Parathyroid adenoma (tissue), 2 donors: Measurements from ENCODE around the gene CBL.

ENCODE experiments used
- H2AFZ ChIP-seq: fragments of 300-600 bp; sonication (generic); one replicate; pipeline ENCODE4 v1.7.0; 2017; ENCODE audit warnings: antibody characterized with exemption, mild to moderate bottlenecking
- H3K27ac ChIP-seq: fragments of 300-600 bp; sonication (generic); one replicate; pipeline ENCODE4 v1.7.0; 2017
- H3K27me3 ChIP-seq: fragments of 300-600 bp; sonication (generic); one replicate; pipeline ENCODE4 v1.7.0; 2017; ENCODE audit warnings: low read length; ENCODE audit not compliant: control insufficient read depth, insufficient read depth
- H3K36me3 ChIP-seq: fragments of 300-600 bp; sonication (generic); one replicate; pipeline ENCODE4 v1.7.0; 2017; ENCODE audit warnings: low read length; ENCODE audit not compliant: control insufficient read depth, insufficient read depth
- H3K4me1 ChIP-seq: fragments of 300-600 bp; sonication (generic); one replicate; pipeline ENCODE4 v1.7.0; 2017; ENCODE audit warnings: control low read depth
- H3K4me2 ChIP-seq: fragments of 300-600 bp; sonication (generic); one replicate; pipeline ENCODE4 v1.7.0; 2017; ENCODE audit warnings: low read length
- H3K4me3 ChIP-seq: fragments of 300-600 bp; sonication (generic); one replicate; pipeline ENCODE4 v1.7.0; 2017; ENCODE audit warnings: low read depth, low read length
- H3K79me2 ChIP-seq: fragments of 300-600 bp; sonication (generic); one replicate; pipeline ENCODE4 v1.7.0; 2017; ENCODE audit warnings: control low read depth
- H3K9ac ChIP-seq: fragments of 300-600 bp; sonication (generic); one replicate; pipeline ENCODE4 v1.7.0; 2017; ENCODE audit warnings: mild to moderate bottlenecking
- H3K9me3 ChIP-seq: fragments of 300-600 bp; sonication (generic); one replicate; pipeline ENCODE4 v1.7.0; 2017; ENCODE audit warnings: low read length; ENCODE audit not compliant: control insufficient read depth
- CTCF ChIP-seq: fragments of 300-600 bp; sonication (generic); IDR thresholded peaks from one replicate; pipeline ENCODE4 v1.7.0; 2017; ENCODE audit warnings: antibody characterized with exemption, mild to moderate bottlenecking
- donor health status: primary hyperparathyroidism.

The CBL gene

DNA sequence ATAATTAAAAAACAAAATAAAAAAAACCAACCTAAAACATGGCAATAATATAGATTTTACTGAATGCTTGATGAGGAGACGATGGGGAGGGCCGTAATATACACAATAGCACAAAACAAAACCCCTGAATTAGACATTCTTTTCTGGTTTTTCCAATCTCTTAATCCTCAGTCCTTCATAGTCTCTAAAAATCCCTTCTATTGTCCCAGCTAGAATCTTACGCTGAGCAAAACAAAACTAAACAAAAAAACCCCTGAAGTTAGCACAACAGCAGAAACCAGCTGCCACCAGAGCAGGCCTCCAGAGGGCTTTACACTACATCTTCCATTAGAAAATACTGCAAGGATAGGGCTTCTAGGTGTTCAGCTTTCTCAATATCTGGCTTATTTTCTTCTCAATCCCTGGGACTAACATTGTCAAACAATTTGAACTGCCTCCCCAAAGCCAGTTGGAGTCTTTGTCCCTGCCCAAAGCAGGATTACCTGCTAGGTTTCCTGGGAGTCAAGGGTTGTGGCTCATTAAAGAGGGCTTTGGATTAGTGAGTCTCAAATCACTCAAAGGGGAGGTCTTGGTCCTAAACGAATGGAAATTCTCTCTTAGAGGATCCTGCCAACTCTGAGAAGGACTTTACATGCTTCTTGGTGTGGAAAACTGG lies 126.1 kb downstream of the CBL start:
- H3K79me2 ChIP-seq: no peaks in the 10 kb centered on the region
- no peak overlapping the region for H2AFZ ChIP-seq
- no peak overlapping the region for H3K9ac ChIP-seq
- no peak overlapping the region for H3K4me3 ChIP-seq
- no peak overlapping the region for H3K4me2 ChIP-seq
- H3K36me3 ChIP-seq: no peaks in the 10 kb centered on the region
- H3K4me1 ChIP-seq: no peaks in the 10 kb centered on the region
- H3K9me3 ChIP-seq: no peaks in the 10 kb centered on the region
- H3K27me3 ChIP-seq: no peaks in the 10 kb centered on the region
- no peak overlapping the region for H3K27ac ChIP-seq
- TF ChIP-seq CTCF: no peak

GRCh38 chr11:119334174-119334930 lies 128.2 kb downstream of the CBL start, which contains the start of gene RNF26:
Gene RNF26 (plus strand): TSS chr11:119334527. CDS start chr11:119335123, 596 bp downstream.
- H3K79me2 ChIP-seq: no peaks in the 10 kb centered on the region
- H3K4me2 ChIP-seq: peak within 1 kb of the TSS; percentile 84
- H2AFZ ChIP-seq: peak within 1 kb of the TSS; percentile 87
- TF ChIP-seq CTCF: no peak
- no peaks in the 10 kb centered on the region for H3K27me3 ChIP-seq
- no peaks in the 10 kb centered on the region for H3K36me3 ChIP-seq
- peak within 1 kb of the TSS; percentile 67 for H3K9ac ChIP-seq
- peak within 1 kb of the TSS; percentile 70 for H3K4me3 ChIP-seq
- H3K27ac ChIP-seq: peak within 1 kb of the TSS; percentile 47
- no peaks in the 10 kb centered on the region for H3K4me1 ChIP-seq
- no peaks in the 10 kb centered on the region for H3K9me3 ChIP-seq

- peak overlapping the region; percentile 65 for H3K4me2 ChIP-seq
- TF ChIP-seq CTCF: no peak
- H3K36me3 ChIP-seq: no peaks in the 10 kb centered on the region
- H3K9ac ChIP-seq: no peak overlapping the region
- H3K4me3 ChIP-seq: peak overlapping the region; percentile 70
- H2AFZ ChIP-seq: no peak overlapping the region
- no peak overlapping the region for H3K27ac ChIP-seq
- no peaks in the 10 kb centered on the region for H3K27me3 ChIP-seq
- H3K9me3 ChIP-seq: no peaks in the 10 kb centered on the region
- H3K4me1 ChIP-seq: no peaks in the 10 kb centered on the region
- H3K79me2 ChIP-seq: no peaks in the 10 kb centered on the region
These were observed 129.0 kb downstream of the CBL start for GRCh38 chr11:119335091-119335654.

DNA sequence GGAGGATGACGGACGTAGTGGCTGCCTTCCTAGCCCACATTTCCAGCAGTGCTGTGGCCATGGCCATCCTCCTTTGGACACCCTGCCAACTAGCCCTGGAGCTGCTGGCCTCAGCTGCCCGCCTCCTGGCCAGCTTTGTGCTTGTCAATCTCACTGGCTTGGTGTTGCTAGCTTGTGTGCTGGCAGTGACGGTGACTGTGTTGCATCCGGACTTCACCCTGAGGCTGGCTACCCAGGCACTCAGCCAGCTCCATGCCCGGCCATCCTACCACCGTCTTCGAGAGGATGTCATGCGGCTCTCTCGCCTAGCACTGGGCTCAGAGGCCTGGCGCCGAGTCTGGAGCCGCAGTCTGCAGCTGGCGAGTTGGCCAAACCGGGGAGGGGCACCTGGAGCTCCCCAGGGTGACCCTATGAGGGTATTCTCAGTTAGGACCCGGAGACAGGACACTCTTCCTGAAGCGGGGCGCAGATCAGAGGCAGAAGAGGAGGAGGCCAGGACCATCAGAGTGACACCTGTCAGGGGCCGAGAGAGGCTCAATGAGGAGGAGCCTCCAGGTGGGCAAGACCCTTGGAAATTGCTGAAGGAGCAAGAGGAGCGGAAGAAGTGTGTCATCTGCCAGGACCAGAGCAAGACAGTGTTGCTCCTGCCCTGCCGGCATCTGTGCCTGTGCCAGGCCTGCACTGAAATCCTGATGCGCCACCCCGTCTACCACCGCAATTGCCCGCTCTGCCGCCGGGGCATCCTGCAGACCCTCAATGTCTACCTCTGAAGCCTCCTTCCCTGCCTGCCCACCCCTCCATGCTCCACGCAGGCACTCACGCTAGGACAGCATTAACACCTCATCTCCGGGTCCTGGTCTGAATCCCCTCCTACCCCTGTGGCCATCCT lies 129.8 kb downstream of the CBL start:
- H3K4me2 ChIP-seq: no peak overlapping the region
- no peak overlapping the region for H3K4me3 ChIP-seq
- H3K27ac ChIP-seq: no peak overlapping the region
- no peak overlapping the region for H3K9ac ChIP-seq
- H3K9me3 ChIP-seq: no peaks in the 10 kb centered on the region
- no peaks in the 10 kb centered on the region for H3K4me1 ChIP-seq
- no peak for TF ChIP-seq CTCF
- H3K27me3 ChIP-seq: no peaks in the 10 kb centered on the region
- H2AFZ ChIP-seq: no peak overlapping the region
- H3K36me3 ChIP-seq: no peaks in the 10 kb centered on the region
- H3K79me2 ChIP-seq: no peaks in the 10 kb centered on the region
